Measurements from ENCODE around the gene BTBD16. TPM values are rescaled to one million over a fixed set of nuclear protein-coding genes. Genes with fewer than 3 reads are reported as not detected.

The BTBD16 gene
- total and polyA plus RNA-seq, 2 of the 4 experiments (the other 2 are of a cell fraction) = not detected

DNA sequence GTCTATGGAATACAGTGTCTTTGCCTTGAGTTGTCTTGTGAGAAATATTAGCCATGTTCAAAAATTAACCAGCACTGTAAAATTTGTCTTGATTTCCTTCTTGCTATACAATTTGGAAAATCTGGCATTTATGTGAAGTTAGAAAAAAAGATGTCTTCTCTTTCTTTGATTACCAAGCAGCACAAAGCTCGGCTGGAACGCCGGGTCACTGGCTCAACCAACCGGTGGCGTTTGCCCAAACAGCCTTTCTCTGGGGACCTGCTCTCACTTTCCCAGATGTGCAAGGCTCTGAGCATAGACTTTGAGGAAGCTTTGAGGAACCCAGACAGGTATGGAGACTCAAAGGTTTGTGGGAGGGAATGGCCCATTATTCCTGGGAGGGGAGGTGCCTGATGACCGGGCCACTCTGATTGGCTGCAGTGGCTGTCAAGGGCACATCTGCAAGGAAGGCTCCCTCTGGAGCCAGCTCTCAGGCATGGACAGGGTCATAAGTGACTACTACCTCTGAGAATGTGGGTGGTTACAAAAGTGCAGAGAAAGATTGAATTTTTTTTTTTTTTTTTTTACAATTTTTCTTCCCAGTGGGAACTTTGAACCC, 5.6 kb downstream of the BTBD16 start:
- H4K20me1 ChIP-seq (ENCODE audit: insufficient read depth, low read length) = no peaks in the 10 kb centered on the region
- in situ Hi-C loops (cut with MboI; ENCODE audit: low sequenced_read_pairs) (no loop called here), intact Hi-C loops (cut with micrococcal nuclease) (loop anchor here (5.0 kb wide), 1 partner anchor 134 kb away; no protein-coding TSS in a partner anchor), dilution Hi-C loops (cut with HindIII; ENCODE audit: low sequenced_read_pairs, unreplicated experiment) (no loop called here)
- TF ChIP-seq, protein P1, sequence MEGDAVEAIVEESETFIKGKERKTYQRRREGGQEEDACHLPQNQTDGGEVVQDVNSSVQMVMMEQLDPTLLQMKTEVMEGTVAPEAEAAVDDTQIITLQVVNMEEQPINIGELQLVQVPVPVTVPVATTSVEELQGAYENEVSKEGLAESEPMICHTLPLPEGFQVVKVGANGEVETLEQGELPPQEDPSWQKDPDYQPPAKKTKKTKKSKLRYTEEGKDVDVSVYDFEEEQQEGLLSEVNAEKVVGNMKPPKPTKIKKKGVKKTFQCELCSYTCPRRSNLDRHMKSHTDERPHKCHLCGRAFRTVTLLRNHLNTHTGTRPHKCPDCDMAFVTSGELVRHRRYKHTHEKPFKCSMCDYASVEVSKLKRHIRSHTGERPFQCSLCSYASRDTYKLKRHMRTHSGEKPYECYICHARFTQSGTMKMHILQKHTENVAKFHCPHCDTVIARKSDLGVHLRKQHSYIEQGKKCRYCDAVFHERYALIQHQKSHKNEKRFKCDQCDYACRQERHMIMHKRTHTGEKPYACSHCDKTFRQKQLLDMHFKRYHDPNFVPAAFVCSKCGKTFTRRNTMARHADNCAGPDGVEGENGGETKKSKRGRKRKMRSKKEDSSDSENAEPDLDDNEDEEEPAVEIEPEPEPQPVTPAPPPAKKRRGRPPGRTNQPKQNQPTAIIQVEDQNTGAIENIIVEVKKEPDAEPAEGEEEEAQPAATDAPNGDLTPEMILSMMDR (conservative IDR thresholded peaks at IDR 0.05; ENCODE audit: low read depth, low read length) = peak; percentile 15; the same call in 1 of the 2 replicates
- no peak for TF ChIP-seq BHLHE40 (IDR thresholded peaks at IDR 0.05; ENCODE audit: low read depth, low read length)
- ChIA-PET CTCF (interaction anchor here (0.5 to 2.6 kb wide), 4 partner anchors 9 to 162 kb away, joined by 3 to 10 read pairs (median 3); no protein-coding TSS in a partner anchor), POLR2A (ENCODE audit: unreplicated experiment) (no interaction called here)
- no peak overlapping the region for H2BK5ac ChIP-seq (ENCODE audit: low read depth, low read length, poor library complexity, severe bottlenecking)
- no CpG with 5 or more reads among the region's 6 CpGs for WGBS, 2 experiments (ENCODE audit: extremely low coverage in 2 of 2, insufficient read length in 1 of 2)
- no TSS peak for BruUV-seq (replicated peaks)
- H3K23ac ChIP-seq (ENCODE audit: low read depth, low read length) = no peak overlapping the region
- H3K18ac ChIP-seq (ENCODE audit: low read depth, low read length) = no peak overlapping the region
- no peaks in the 10 kb centered on the region for H3K79me1 ChIP-seq (ENCODE audit: low read depth in 1 of 2, low read length in 2 of 2)
- peaks cover under 1% of the 10 kb centered on the region; the same call in 1 of the 2 replicates for H3K9me1 ChIP-seq (ENCODE audit: insufficient read depth, low read length)
- no peak overlapping the region for H2BK120ac ChIP-seq (ENCODE audit: low read depth, low read length)
- H2AFZ ChIP-seq (replicated peaks; ENCODE audit: low read length, poor library complexity) = peak overlapping the region; percentile 29
- no peak overlapping the region for H3K4ac ChIP-seq (ENCODE audit: low read depth, low read length)
- H4K8ac ChIP-seq (ENCODE audit: low read depth in 2 of 2, low read length in 2 of 2) = no peak overlapping the region
- no peak overlapping the region for H2BK20ac ChIP-seq (ENCODE audit: low read depth, low read length)
- peaks cover 1% of the 10 kb centered on the region; the same call in 1 of the 2 replicates for H3K4me1 ChIP-seq (ENCODE audit: control insufficient read depth, insufficient read depth, low read length)
- no peak overlapping the region for H2AK9ac ChIP-seq (replicated peaks; ENCODE audit: low read depth, low read length, poor library complexity)
- H2AK5ac ChIP-seq (ENCODE audit: low read depth, low read length) = no peak overlapping the region
- no peak overlapping the region for H3K27ac ChIP-seq (ENCODE audit: insufficient read depth, low read length)
- no peak overlapping the region for H3K4me2 ChIP-seq (ENCODE audit: low read depth, low read length)
- H3K9me3 ChIP-seq (ENCODE audit: control insufficient read depth, insufficient read depth, low read length) = no peaks in the 10 kb centered on the region
- H3K36me3 ChIP-seq (ENCODE audit: control insufficient read depth, insufficient read depth, low read length) = no peaks in the 10 kb centered on the region
- H2BK15ac ChIP-seq (ENCODE audit: low read depth, low read length) = no peak overlapping the region
- no peak overlapping the region for H3K9ac ChIP-seq (ENCODE audit: low read depth, low read length)
- no peaks in the 10 kb centered on the region for H3K27me3 ChIP-seq (ENCODE audit: control insufficient read depth, insufficient read depth, low read length)
- no peak overlapping the region for H3K56ac ChIP-seq (ENCODE audit: extremely low read depth, insufficient read depth, low read length)
- no peak overlapping the region for H3K4me3 ChIP-seq (ENCODE audit: insufficient read depth, low read depth, low read length)
- ATAC-seq (ENCODE audit: low read depth) (peak; percentile 93), DNase-seq (peak; percentile 65)
- no peak overlapping the region for H3K14ac ChIP-seq (replicated peaks; ENCODE audit: low read depth, low read length)
- no peak overlapping the region for H4K5ac ChIP-seq (ENCODE audit: low read depth, low read length)
- H4K91ac ChIP-seq (ENCODE audit: insufficient read depth, low read depth, low read length) = no peak overlapping the region

Data from IMR-90 (cell line).